Panc1 (cell line): ENCODE measurements around the gene OR10A3. TPM values are rescaled to one million over a fixed set of nuclear protein-coding genes. Genes with fewer than 3 reads are reported as not detected.
A peak's percentile ranks its signal among the peaks of the same experiment; 100 is the strongest.
"Not testable (repeated sequence)": the region's sequence is repeated elsewhere in the genome, so short reads cannot be mapped to it uniquely, and the experiment has no call there.

Experiments used
- ATAC-seq: fragments of 200-7000 bp; cut with Tn5 transposase; 2 replicates; pipeline ENCODE4 v1.9.1; 2020; ENCODE audit warnings: mild to moderate bottlenecking, moderate library complexity
- Bru-seq: library from RNA; stranded (reverse); fragments of 400-500 nt; gene quantifications from one replicate; lab custom pipeline; 2021; lab: Mats Ljungman, UMichigan
- BruChase-seq, 2 experiments: library from RNA; stranded (reverse); fragments of 400-500 nt; gene quantifications; one replicate each; lab custom pipeline; 2021; lab: Mats Ljungman, UMichigan
- BruUV-seq: library from RNA; stranded (reverse); fragments of 400-500 nt; replicated peaks from 2 replicates; lab custom pipeline; 2021; lab: Mats Ljungman, UMichigan
- CTCF ChIA-PET: fragments of 300-600 bp; sonication (Branson Sonifier 250); formaldehyde crosslinking; loops from one replicate; lab custom pipeline; 2022; ENCODE audit warnings: antibody characterized with exemption; lab: Charles Lee
- POLR2A ChIA-PET: fragments of 300-600 bp; sonication (Branson Sonifier 250); formaldehyde crosslinking; loops from one replicate; lab custom pipeline; 2022; ENCODE audit warnings: antibody characterized with exemption; lab: Charles Lee
- DNase-seq: peaks from one replicate; pipeline ENCODE4 v3.0.0-alpha.2; 2010; ENCODE audit warnings: low read depth, low spot score
- H3K27ac ChIP-seq: 2 replicates; pipeline ENCODE4 v1.5.1; 2011; ENCODE audit warnings: mild to moderate bottlenecking, low read length, inconsistent platforms
- H3K27me3 ChIP-seq: fragments of 200-500 bp; sonication (Bioruptor generic); 2 replicates; pipeline ENCODE4 v1.6.0; 2014; ENCODE audit warnings: low read length, inconsistent platforms; ENCODE audit not compliant: control insufficient read depth, insufficient read depth
- H3K36me3 ChIP-seq: fragments of 200-500 bp; sonication (Bioruptor generic); 2 replicates; pipeline ENCODE4 v1.5.1; 2014; ENCODE audit warnings: inconsistent platforms, mild to moderate bottlenecking, low read length, moderate library complexity; ENCODE audit not compliant: control insufficient read depth, insufficient read depth
- H3K4me1 ChIP-seq: 2 replicates; pipeline ENCODE4 v1.5.1; 2011; ENCODE audit warnings: inconsistent platforms, mild to moderate bottlenecking, low read length, moderate library complexity; ENCODE audit not compliant: control insufficient read depth, insufficient read depth
- H3K4me3 ChIP-seq, 2 experiments: 2 replicates each; pipeline ENCODE4 v1.5.1; 2011 to 2012; ENCODE audit warnings: low read depth in 2 of 2, low read length in 2 of 2, mild to moderate bottlenecking in 2 of 2, inconsistent platforms in 1 of 2, moderate library complexity in 1 of 2
- H3K9me3 ChIP-seq: fragments of 200-500 bp; sonication (Bioruptor generic); 2 replicates; pipeline ENCODE4 v1.5.1; 2014; ENCODE audit warnings: low read depth, mild to moderate bottlenecking, inconsistent platforms, low read length, moderate library complexity; ENCODE audit not compliant: control insufficient read depth, insufficient read depth
- POLR2AphosphoS5 ChIP-seq: IDR thresholded peaks from 2 replicates; pipeline ENCODE4 v1.6.1; 2012; ENCODE audit warnings: mild to moderate bottlenecking, low read depth, low read length, moderate library complexity
- SIN3A ChIP-seq: IDR thresholded peaks from 2 replicates; pipeline ENCODE4 v1.6.1; 2012; ENCODE audit warnings: low read depth, mild to moderate bottlenecking, low read length, moderate library complexity, borderline replicate concordance; ENCODE audit not compliant: insufficient read depth
- TCF7L2 ChIP-seq: IDR thresholded peaks from 2 replicates; pipeline ENCODE4 v1.6.1; 2011; ENCODE audit warnings: mild to moderate bottlenecking, low read depth, low read length, inconsistent platforms
- in situ Hi-C: cut with HindIII; loops from 2 replicates; pipeline ENCODE4 v1.10.0; 2016; ENCODE audit warnings: low sequenced_read_pairs, low pct_unique_long_range_greater_than_20kb
- intact Hi-C: fragments of 100-400 bp; cut with micrococcal nuclease; formaldehyde crosslinking; loops from one replicate; pipeline ENCODE4 v1.10.0; 2022; ENCODE audit not compliant: unreplicated experiment
- long read RNA-seq: library from polyadenylated mRNA; unstranded; transcript quantifications from one replicate; pipeline ENCODE4 v2.0.0, GENCODE V29; 2021; ENCODE audit not compliant: unreplicated experiment
- polyA plus RNA-seq: library from polyadenylated mRNA; unstranded; fragments of >200 nt; gene quantifications from one replicate; pipeline ENCODE4 v1.2.1, GENCODE V29; 2012; ENCODE audit warnings: missing spikeins; ENCODE audit not compliant: insufficient read length
- total RNA-seq: library from RNA; stranded (reverse); gene quantifications from one replicate; pipeline ENCODE4 v1.2.1, GENCODE V29; 2021; ENCODE audit not compliant: unreplicated experiment
- TF ChIP-seq, protein P1 (sequence below): fragments of 450-650 bp; IDR thresholded peaks from 2 replicates; pipeline ENCODE4 v1.5.1; 2017; ENCODE audit warnings: mild to moderate bottlenecking
- TF ChIP-seq, protein P2 (sequence below), 2 experiments: IDR thresholded peaks; 2 replicates each; pipeline ENCODE4 v1.6.1; 2011 to 2012; ENCODE audit warnings: low read depth in 2 of 2, control low read depth in 1 of 2, low read length in 1 of 2, mild to moderate bottlenecking in 1 of 2, moderate library complexity in 1 of 2; ENCODE audit not compliant: insufficient read depth in 1 of 2

OR10A3 gene, protein sequence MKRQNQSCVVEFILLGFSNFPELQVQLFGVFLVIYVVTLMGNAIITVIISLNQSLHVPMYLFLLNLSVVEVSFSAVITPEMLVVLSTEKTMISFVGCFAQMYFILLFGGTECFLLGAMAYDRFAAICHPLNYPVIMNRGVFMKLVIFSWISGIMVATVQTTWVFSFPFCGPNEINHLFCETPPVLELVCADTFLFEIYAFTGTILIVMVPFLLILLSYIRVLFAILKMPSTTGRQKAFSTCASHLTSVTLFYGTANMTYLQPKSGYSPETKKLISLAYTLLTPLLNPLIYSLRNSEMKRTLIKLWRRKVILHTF
- total RNA-seq (not detected), Bru-seq, nascent RNA (not detected), BruChase-seq, experiment 1, labeled RNA remaining after a 2-hour chase (not detected), BruChase-seq, experiment 2, labeled RNA remaining after a 6-hour chase (not detected)
- polyA plus RNA-seq, result not detected
- long read RNA-seq, result 0 reads

- no peaks in the 10 kb centered on the region for H3K4me1 ChIP-seq
- intact Hi-C loops (no loop called here), in situ Hi-C loops (no loop called here)
- H3K9me3 ChIP-seq, result peaks cover 10% of the 10 kb centered on the region; the same call in 1 of the 2 replicates
- H3K27me3 ChIP-seq, result no peaks in the 10 kb centered on the region; the same call in 1 of the 2 replicates
- POLR2A ChIA-PET, result no interaction called here
- ATAC-seq (no peak), DNase-seq (no peak)
- TF ChIP-seq SIN3A (no peak), POLR2AphosphoS5 (no peak), TCF7L2 (no peak)
- TF ChIP-seq, protein P1, sequence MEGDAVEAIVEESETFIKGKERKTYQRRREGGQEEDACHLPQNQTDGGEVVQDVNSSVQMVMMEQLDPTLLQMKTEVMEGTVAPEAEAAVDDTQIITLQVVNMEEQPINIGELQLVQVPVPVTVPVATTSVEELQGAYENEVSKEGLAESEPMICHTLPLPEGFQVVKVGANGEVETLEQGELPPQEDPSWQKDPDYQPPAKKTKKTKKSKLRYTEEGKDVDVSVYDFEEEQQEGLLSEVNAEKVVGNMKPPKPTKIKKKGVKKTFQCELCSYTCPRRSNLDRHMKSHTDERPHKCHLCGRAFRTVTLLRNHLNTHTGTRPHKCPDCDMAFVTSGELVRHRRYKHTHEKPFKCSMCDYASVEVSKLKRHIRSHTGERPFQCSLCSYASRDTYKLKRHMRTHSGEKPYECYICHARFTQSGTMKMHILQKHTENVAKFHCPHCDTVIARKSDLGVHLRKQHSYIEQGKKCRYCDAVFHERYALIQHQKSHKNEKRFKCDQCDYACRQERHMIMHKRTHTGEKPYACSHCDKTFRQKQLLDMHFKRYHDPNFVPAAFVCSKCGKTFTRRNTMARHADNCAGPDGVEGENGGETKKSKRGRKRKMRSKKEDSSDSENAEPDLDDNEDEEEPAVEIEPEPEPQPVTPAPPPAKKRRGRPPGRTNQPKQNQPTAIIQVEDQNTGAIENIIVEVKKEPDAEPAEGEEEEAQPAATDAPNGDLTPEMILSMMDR, result no peak
- TF ChIP-seq, protein P2, sequence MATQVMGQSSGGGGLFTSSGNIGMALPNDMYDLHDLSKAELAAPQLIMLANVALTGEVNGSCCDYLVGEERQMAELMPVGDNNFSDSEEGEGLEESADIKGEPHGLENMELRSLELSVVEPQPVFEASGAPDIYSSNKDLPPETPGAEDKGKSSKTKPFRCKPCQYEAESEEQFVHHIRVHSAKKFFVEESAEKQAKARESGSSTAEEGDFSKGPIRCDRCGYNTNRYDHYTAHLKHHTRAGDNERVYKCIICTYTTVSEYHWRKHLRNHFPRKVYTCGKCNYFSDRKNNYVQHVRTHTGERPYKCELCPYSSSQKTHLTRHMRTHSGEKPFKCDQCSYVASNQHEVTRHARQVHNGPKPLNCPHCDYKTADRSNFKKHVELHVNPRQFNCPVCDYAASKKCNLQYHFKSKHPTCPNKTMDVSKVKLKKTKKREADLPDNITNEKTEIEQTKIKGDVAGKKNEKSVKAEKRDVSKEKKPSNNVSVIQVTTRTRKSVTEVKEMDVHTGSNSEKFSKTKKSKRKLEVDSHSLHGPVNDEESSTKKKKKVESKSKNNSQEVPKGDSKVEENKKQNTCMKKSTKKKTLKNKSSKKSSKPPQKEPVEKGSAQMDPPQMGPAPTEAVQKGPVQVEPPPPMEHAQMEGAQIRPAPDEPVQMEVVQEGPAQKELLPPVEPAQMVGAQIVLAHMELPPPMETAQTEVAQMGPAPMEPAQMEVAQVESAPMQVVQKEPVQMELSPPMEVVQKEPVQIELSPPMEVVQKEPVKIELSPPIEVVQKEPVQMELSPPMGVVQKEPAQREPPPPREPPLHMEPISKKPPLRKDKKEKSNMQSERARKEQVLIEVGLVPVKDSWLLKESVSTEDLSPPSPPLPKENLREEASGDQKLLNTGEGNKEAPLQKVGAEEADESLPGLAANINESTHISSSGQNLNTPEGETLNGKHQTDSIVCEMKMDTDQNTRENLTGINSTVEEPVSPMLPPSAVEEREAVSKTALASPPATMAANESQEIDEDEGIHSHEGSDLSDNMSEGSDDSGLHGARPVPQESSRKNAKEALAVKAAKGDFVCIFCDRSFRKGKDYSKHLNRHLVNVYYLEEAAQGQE (IDR thresholded peaks at IDR 0.05; ENCODE audit: insufficient read depth in 1 of 2, low read depth in 2 of 2, low read length in 1 of 2), result no peak
- H3K27ac ChIP-seq, result no peak within 1 kb of the TSS
- no peak within 1 kb of the TSS for H3K4me3 ChIP-seq
- CTCF ChIA-PET, result no interaction called here
- no peaks in the 10 kb centered on the region for H3K36me3 ChIP-seq
- no TSS peak for BruUV-seq
These were observed at the start of gene OR10A3 for GRCh38 chr11:7941608-7942007. Gene OR10A3, minus strand, starts transcription at chr11:7941708. Its CDS starts 2,188 bp downstream, at chr11:7939520.

DNA sequence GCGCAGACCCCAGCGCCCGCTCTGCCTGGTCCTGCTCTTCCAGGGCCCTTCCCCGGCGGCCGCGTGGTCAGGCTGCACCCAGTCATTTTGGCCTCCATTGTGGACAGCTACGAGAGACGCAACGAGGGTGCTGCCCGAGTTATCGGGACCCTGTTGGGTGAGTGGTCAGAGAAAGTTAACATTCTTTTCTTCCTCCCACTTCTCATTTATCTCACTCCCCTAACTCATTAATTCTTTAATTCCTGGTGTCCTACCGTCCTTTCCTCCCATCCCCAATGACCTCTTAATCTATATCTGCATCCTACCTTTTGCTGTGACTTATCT is 46.0 kb upstream of the OR10A3 start:
- Histone ChIP-seq H3K4me3 (peak overlapping the region; percentile 85), H3K4me1 (peaks cover 21% of the 10 kb centered on the region), H3K36me3 (peaks cover 24% of the 10 kb centered on the region), H3K27ac (peak overlapping the region; percentile 95)
- in situ Hi-C loops, BruUV-seq, H3K27me3 ChIP-seq, DNase-seq, H3K9me3 ChIP-seq: not testable (repeated sequence)
- intact Hi-C loops, result loop anchor here (1.0 to 10.0 kb wide), 3 partner anchors 95 to 893 kb away; no protein-coding TSS in a partner anchor
- ChIA-PET POLR2A (interaction anchor here (1.0 kb wide), 1 partner anchor 19 kb away, joined by 3 read pairs; no protein-coding TSS in a partner anchor), CTCF (interaction anchor here (0.7 to 2.0 kb wide), 17 partner anchors 10 to 889 kb away, joined by 3 to 23 read pairs (median 5); no protein-coding TSS in a partner anchor)
- ATAC-seq, result peak; percentile 64
